HG03175 (cell line): ENCODE data around the gene NES.
A peak's percentile ranks its signal among the peaks of the same experiment; 100 is the strongest.

ENCODE experiments used
- ATAC-seq: cut with Tn5 transposase; IDR thresholded peaks from one replicate; pipeline ENCODE4 v1.9.1; 2021; ENCODE audit warnings: mild to moderate bottlenecking, moderate library complexity; ENCODE audit not compliant: unreplicated experiment

Gene NES

GRCh38 chr1:156704166-156704711 lies 27.0 kb upstream of the NES start:
- ATAC-seq, result no peak

GRCh38 chr1:156703741-156704140 lies 26.5 kb upstream of the NES start:
- ATAC-seq, result no peak

GRCh38 chr1:156703336-156703735 lies 26.1 kb upstream of the NES start:
- ATAC-seq, result no peak

- ATAC-seq, result no peak
Measured at GRCh38 chr1:156700736-156701531, 23.7 kb upstream of the NES start.

GRCh38 chr1:156698995-156699394 lies 21.8 kb upstream of the NES start:
- no peak for ATAC-seq

GRCh38 chr1:156697481-156697880 lies 20.3 kb upstream of the NES start:
- ATAC-seq, result no peak

- no peak for ATAC-seq
Measured at GRCh38 chr1:156696755-156697154, 19.5 kb upstream of the NES start.

- ATAC-seq, result no peak
Measured at GRCh38 chr1:156694690-156694962, 17.4 kb upstream of the NES start.

- ATAC-seq, result no peak
Measured at GRCh38 chr1:156693848-156694689, 16.9 kb upstream of the NES start.

GRCh38 chr1:156692925-156693847 lies 16.0 kb upstream of the NES start:
- ATAC-seq, result no peak

- no peak for ATAC-seq
Measured at GRCh38 chr1:156692441-156692924, 15.3 kb upstream of the NES start.

- no peak for ATAC-seq
Measured at GRCh38 chr1:156691665-156692440, 14.6 kb upstream of the NES start.

- ATAC-seq, result no peak
Measured at GRCh38 chr1:156691191-156691590, 14.0 kb upstream of the NES start.

GRCh38 chr1:156690675-156691036 lies 13.4 kb upstream of the NES start:
- no peak for ATAC-seq

- ATAC-seq, result no peak
Measured at GRCh38 chr1:156689953-156690674, 12.9 kb upstream of the NES start.

- ATAC-seq, result peak; percentile 69
Measured at GRCh38 chr1:156689035-156689952, 12.1 kb upstream of the NES start.

- ATAC-seq, result no peak
Measured at GRCh38 chr1:156684227-156684782, 7.1 kb upstream of the NES start.
